ENCODE data around the gene MACROH2A1. TPM values are rescaled to one million over a fixed set of nuclear protein-coding genes. Genes with fewer than 3 reads are reported as not detected.
A peak's percentile ranks its signal among the peaks of the same experiment; 100 is the strongest.

MACROH2A1 gene
- total RNA-seq, 2 experiments from 2014 or later = 159 to 161 TPM

GRCh38 chr5:135382106-135382790 is 16.8 kb downstream of the MACROH2A1 start:
- peaks cover 74% of the 10 kb centered on the region for H3K36me3 Mint-ChIP-seq
- ChIA-PET CTCF (no interaction called here), POLR2A (no interaction called here)
- H3K27ac Mint-ChIP-seq = no peak overlapping the region
- no peak overlapping the region for H3K4me3 Mint-ChIP-seq
- H3K9me3 Mint-ChIP-seq = no peaks in the 10 kb centered on the region
- intact Hi-C loops (cut with micrococcal nuclease) = no loop called here
- no peak for DNase-seq
- peaks cover 32% of the 10 kb centered on the region for H3K4me1 Mint-ChIP-seq (ENCODE audit: low read depth)
- H3K27me3 Mint-ChIP-seq = no peaks in the 10 kb centered on the region

GRCh38 chr5:135379046-135379654 is 19.9 kb downstream of the MACROH2A1 start:
- Mint-ChIP-seq H3K36me3 (peaks cover 70% of the 10 kb centered on the region), H3K27ac (no peak overlapping the region), H3K9me3 (no peaks in the 10 kb centered on the region), H3K27me3 (no peaks in the 10 kb centered on the region), H3K4me1 (ENCODE audit: low read depth) (peaks cover 51% of the 10 kb centered on the region), H3K4me3 (no peak overlapping the region)
- CTCF ChIA-PET = interaction anchor here (1.0 kb wide), 1 partner anchor 9 kb away, joined by 3 read pairs; no protein-coding TSS in a partner anchor
- POLR2A ChIA-PET = no interaction called here
- intact Hi-C loops (cut with micrococcal nuclease) = no loop called here
- no peak for DNase-seq

- intact Hi-C loops (cut with micrococcal nuclease) = loop anchor here (1.0 kb wide), 3 partner anchors 14 to 458 kb away; partner anchors contain the start of gene MACROH2A1
- Mint-ChIP-seq H3K27ac (peak overlapping the region; percentile 71), H3K9me3 (no peaks in the 10 kb centered on the region), H3K4me1 (ENCODE audit: low read depth) (peaks cover 61% of the 10 kb centered on the region), H3K27me3 (no peaks in the 10 kb centered on the region), H3K4me3 (no peak overlapping the region), H3K36me3 (peaks cover 70% of the 10 kb centered on the region)
- CTCF ChIA-PET = interaction anchor here (0.9 to 1.0 kb wide), 2 partner anchors 8 to 49 kb away, joined by 3 read pairs; no protein-coding TSS in a partner anchor
- DNase-seq = no peak
- POLR2A ChIA-PET = no interaction called here
These were observed 21.0 kb downstream of the MACROH2A1 start for GRCh38 chr5:135377751-135378680.

GRCh38 chr5:135376961-135377624 is 21.9 kb downstream of the MACROH2A1 start:
- Mint-ChIP-seq H3K27ac (peak overlapping the region; percentile 71), H3K36me3 (peaks cover 61% of the 10 kb centered on the region), H3K4me3 (no peak overlapping the region), H3K9me3 (no peaks in the 10 kb centered on the region), H3K27me3 (no peaks in the 10 kb centered on the region), H3K4me1 (ENCODE audit: low read depth) (peaks cover 68% of the 10 kb centered on the region)
- ChIA-PET POLR2A (interaction anchor here (0.5 kb wide), 1 partner anchor 302 kb away, joined by 6 read pairs; no protein-coding TSS in a partner anchor), CTCF (no interaction called here)
- intact Hi-C loops (cut with micrococcal nuclease) = loop anchor here (1.0 kb wide), 3 partner anchors 15 to 457 kb away; partner anchors contain the start of gene MACROH2A1
- peak; percentile 74 for DNase-seq

- intact Hi-C loops (cut with micrococcal nuclease) = no loop called here
- DNase-seq = no peak
- H3K27ac Mint-ChIP-seq = no peak overlapping the region
- no peaks in the 10 kb centered on the region for H3K9me3 Mint-ChIP-seq
- ChIA-PET CTCF (interaction anchor here (1.5 kb wide), 1 partner anchor 82 kb away, joined by 3 read pairs; no protein-coding TSS in a partner anchor), POLR2A (interaction anchor here (1.1 kb wide), 1 partner anchor 24 kb away, joined by 3 read pairs; no protein-coding TSS in a partner anchor)
- no peaks in the 10 kb centered on the region for H3K27me3 Mint-ChIP-seq
- no peak overlapping the region for H3K4me3 Mint-ChIP-seq
- H3K36me3 Mint-ChIP-seq = peaks cover 56% of the 10 kb centered on the region
- H3K4me1 Mint-ChIP-seq (ENCODE audit: low read depth) = peaks cover 74% of the 10 kb centered on the region
These were observed 23.8 kb downstream of the MACROH2A1 start for GRCh38 chr5:135375040-135375793.

- H3K27me3 Mint-ChIP-seq = no peaks in the 10 kb centered on the region
- no peak overlapping the region for H3K27ac Mint-ChIP-seq
- H3K36me3 Mint-ChIP-seq = peaks cover 52% of the 10 kb centered on the region
- peaks cover 70% of the 10 kb centered on the region for H3K4me1 Mint-ChIP-seq (ENCODE audit: low read depth)
- no peaks in the 10 kb centered on the region for H3K9me3 Mint-ChIP-seq
- no peak for DNase-seq
- intact Hi-C loops (cut with micrococcal nuclease) = no loop called here
- no peak overlapping the region for H3K4me3 Mint-ChIP-seq
- ChIA-PET CTCF (interaction anchor here (1.0 to 1.5 kb wide), 2 partner anchors 52 to 83 kb away, joined by 3 read pairs; no protein-coding TSS in a partner anchor), POLR2A (interaction anchor here (0.6 to 0.8 kb wide), 2 partner anchors 25 to 36 kb away, joined by 3 to 4 read pairs; partner anchors contain the start of gene MACROH2A1)
These were observed 25.1 kb downstream of the MACROH2A1 start for GRCh38 chr5:135373736-135374515.

- no peak for DNase-seq
These were observed 26.2 kb downstream of the MACROH2A1 start for GRCh38 chr5:135372654-135373381.

GRCh38 chr5:135371622-135372232 is 27.3 kb downstream of the MACROH2A1 start:
- Mint-ChIP-seq H3K4me1 (ENCODE audit: low read depth) (peaks cover 48% of the 10 kb centered on the region), H3K27ac (no peak overlapping the region), H3K9me3 (no peaks in the 10 kb centered on the region), H3K27me3 (no peaks in the 10 kb centered on the region), H3K36me3 (peaks cover 39% of the 10 kb centered on the region), H3K4me3 (no peak overlapping the region)
- intact Hi-C loops (cut with micrococcal nuclease) = no loop called here
- DNase-seq = no peak
- CTCF ChIA-PET = no interaction called here
- POLR2A ChIA-PET = no interaction called here

More at GRCh38 chr5:135372654-135373381, 26.2 kb downstream of the MACROH2A1 start:
- intact Hi-C loops (cut with micrococcal nuclease) = no loop called here
- CTCF ChIA-PET = no interaction called here
- Mint-ChIP-seq H3K4me3 (no peak overlapping the region), H3K9me3 (no peaks in the 10 kb centered on the region), H3K36me3 (peaks cover 45% of the 10 kb centered on the region), H3K27me3 (no peaks in the 10 kb centered on the region), H3K27ac (no peak overlapping the region), H3K4me1 (ENCODE audit: low read depth) (peaks cover 59% of the 10 kb centered on the region)
- POLR2A ChIA-PET = interaction anchor here (0.8 kb wide), 1 partner anchor 26 kb away, joined by 4 read pairs; the partner anchor contains the start of gene MACROH2A1

GRCh38 chr5:135369952-135370351 is 29.1 kb downstream of the MACROH2A1 start:
- CTCF ChIA-PET = interaction anchor here (0.6 to 1.4 kb wide), 4 partner anchors 9 to 197 kb away, joined by 3 to 4 read pairs (median 3); no protein-coding TSS in a partner anchor
- Mint-ChIP-seq H3K4me1 (ENCODE audit: low read depth) (peaks cover 32% of the 10 kb centered on the region), H3K27me3 (no peaks in the 10 kb centered on the region), H3K36me3 (peaks cover 36% of the 10 kb centered on the region), H3K9me3 (no peaks in the 10 kb centered on the region), H3K27ac (no peak overlapping the region), H3K4me3 (no peak overlapping the region)
- POLR2A ChIA-PET = interaction anchor here (1.0 kb wide), 1 partner anchor 14 kb away, joined by 3 read pairs; no protein-coding TSS in a partner anchor
- no peak for DNase-seq
- intact Hi-C loops (cut with micrococcal nuclease) = no loop called here

Measured in activated CD4-positive, alpha-beta memory T cell treated with anti-CD3 and anti-CD28 coated beads for 36 hours (primary cell).